ENCODE results near the gene DNASE1L1.

The DNASE1L1 gene

DNA sequence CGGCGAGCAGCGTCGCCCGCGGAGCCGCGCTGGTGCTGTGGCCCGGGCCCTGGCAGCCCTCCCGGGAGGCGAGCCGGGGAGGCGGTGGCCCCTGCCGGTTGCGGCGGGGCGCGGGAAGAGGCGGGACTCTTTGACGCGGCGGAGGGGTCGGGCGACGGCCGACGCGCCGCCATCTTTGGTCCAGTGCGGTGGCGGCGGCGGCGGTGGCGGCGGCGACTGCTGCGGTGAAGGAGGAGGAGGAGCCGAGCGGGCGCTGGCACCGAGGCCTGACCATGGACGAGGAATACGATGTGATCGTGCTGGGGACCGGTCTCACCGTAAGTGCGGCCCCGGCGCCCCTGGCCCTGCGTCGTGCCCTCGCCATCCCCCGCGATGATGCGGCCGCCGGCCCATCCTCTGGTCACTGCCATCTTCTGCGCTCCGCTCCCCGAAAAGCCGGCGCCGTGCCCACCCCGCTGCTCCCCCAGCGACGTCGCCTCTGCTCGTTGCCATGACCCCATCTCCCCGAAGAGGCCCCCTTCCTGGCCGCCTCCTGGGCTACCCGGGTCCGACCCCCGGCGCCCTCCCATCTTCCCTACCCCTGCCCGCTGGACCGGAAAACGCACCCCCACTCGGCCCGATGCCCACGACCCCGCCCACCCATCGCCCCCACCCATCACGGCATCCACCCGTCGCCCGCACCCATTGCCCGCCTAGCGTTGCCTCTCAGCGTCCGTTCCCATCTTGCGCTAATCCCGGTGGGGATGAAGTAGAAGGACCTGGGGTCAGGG lies 28.1 kb upstream of the DNASE1L1 start, which contains the start of gene GDI1:
GDI1 (plus strand) TSS at position 172 of the 770 bp plus-strand sequence; CDS start at position 273, 101 bp downstream.
- peak in 1 of 3 experiments; percentile 41 for DNase-seq (ENCODE audit: low read depth in 2 of 3, low spot score in 2 of 3)

DNA sequence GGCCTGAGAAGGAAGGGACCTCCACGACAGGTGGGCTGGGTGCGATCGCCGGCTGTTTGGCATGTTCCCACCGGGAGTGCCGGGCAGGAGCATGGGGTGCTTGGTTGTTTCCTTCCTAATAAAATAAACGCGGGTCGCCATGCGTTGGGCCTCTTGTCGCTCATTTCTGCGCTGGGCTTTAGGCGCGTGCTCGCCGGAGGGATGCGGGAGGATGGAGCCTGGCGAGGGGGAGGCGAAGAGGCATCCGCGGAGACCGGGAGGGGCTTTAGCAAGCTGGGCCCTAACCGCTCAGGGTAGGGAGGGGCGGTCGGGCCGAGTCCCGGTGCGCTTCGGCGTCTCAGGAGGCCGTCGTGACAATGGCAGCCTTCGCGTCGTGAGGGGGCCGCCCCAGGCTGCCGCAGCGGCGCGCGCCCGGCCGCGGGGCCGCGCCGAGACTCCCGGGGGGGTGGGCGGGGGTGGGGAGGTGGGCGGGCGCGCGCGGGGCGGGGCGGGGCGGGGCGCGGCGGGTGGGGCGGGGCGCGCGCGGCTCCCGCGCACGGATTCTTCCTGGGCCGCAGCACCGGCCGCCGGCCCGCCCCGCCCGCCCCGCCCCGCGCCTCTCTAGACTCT lies 27.4 kb upstream of the DNASE1L1 start:
- no peak for DNase-seq (ENCODE audit: low read depth in 2 of 3, low spot score in 2 of 3)

- no peak for DNase-seq (ENCODE audit: low read depth in 2 of 3, low spot score in 2 of 3)
Measured at GRCh38 chrX:154435171-154435733, 26.2 kb upstream of the DNASE1L1 start.

GRCh38 chrX:154434394-154435168 lies 25.5 kb upstream of the DNASE1L1 start:
- no peak for DNase-seq (ENCODE audit: low read depth in 2 of 3, low spot score in 2 of 3)

GRCh38 chrX:154433605-154434004 lies 24.6 kb upstream of the DNASE1L1 start:
- no peak for DNase-seq (ENCODE audit: low read depth in 2 of 3, low spot score in 2 of 3)

- no peak for DNase-seq (ENCODE audit: low read depth in 2 of 3, low spot score in 2 of 3)
Measured at GRCh38 chrX:154432210-154432609, 23.2 kb upstream of the DNASE1L1 start.

- no peak for DNase-seq (ENCODE audit: low read depth in 2 of 3, low spot score in 2 of 3)
Measured at GRCh38 chrX:154431341-154431740, 22.3 kb upstream of the DNASE1L1 start.

DNA sequence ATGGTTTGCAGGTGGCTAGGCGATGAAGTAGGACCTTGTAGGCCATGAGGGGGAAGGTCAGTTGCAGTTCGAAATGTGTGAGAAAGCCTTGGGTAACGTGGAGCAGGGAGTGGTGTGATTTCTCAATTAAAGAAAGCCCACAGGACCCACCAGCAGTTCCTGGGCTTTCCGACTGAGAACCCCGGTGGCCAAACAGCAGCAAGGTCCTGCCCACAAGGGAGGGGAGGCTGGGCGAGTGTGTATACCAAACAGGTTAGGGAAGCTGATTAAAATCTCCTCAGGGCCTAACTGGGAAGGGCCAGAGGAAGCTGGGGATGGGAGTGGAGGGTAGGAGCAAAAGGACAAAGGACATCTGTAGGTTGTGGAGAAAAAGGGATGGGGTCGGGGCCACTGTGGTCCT lies 21.9 kb upstream of the DNASE1L1 start:
- no peak for DNase-seq (ENCODE audit: low read depth in 2 of 3, low spot score in 2 of 3)

- DNase-seq (ENCODE audit: low read depth in 2 of 3, low spot score in 2 of 3) = no peak
Measured at GRCh38 chrX:154430479-154430878, 21.4 kb upstream of the DNASE1L1 start.

DNA sequence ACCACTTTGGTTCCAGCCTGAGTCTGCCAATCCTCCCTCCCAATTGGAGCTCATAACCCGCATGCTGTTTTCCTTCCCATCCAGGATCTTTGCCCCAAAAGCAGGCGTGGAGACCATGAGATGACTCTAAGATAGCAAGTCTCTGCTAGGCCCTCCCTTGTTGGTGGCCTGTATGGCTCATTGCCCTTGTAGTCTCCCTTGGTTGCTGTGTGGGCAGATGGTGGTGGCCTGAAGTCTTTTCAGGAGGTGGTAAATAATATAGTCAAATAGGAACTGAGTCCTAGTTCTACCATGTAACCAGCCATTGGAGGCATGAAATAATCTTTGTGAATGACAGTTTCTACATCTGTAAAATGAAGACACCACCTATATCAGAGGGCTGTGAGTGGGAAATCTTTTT lies 20.7 kb upstream of the DNASE1L1 start:
- DNase-seq (ENCODE audit: low read depth in 2 of 3, low spot score in 2 of 3) = no peak

DNA sequence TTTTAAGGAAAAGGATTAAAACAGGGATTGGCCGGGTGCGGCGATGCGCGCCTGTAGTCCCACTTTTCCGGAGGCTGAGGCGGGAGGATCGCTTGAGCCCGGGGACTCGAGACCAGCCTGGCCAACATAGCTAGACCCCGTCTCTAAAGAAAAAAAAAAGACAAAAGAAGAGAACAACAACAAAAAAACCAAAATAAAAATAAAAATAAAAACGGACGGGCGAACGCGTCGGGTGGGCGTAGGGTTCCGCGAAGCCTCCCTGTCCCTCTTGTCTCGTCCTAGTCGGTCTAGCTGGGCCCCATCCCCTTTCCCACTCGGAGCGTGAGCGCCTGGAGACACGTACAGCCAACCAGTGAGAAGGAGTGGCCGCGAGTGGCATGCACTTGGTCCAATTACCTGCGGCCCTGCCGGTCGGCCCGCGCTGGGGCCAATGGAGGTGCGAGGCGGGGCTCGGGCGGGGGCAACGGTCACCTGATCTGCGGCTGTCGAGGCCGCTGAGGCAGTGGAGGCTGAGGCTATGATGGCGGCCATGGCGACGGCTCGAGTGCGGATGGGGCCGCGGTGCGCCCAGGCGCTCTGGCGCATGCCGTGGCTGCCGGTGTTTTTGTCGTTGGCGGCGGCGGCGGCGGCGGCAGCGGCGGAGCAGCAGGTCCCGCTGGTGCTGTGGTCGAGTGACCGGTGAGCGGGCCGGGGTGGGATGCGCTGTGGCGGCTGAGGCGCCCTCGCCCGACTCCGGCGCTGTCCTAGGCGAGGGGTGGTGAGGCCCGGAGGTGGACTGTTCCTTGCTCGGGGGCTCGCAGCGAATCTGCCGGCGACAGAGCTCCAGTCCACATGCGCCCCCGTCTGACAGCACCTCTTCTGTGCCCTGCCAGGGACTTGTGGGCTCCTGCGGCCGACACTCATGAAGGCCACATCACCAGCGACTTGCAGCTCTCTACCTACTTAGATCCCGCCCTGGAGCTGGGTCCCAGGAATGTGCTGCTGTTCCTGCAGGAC lies 19.4 kb upstream of the DNASE1L1 start, which contains the start of gene ATP6AP1:
ATP6AP1 (plus strand) TSS at position 502 of the 996 bp plus-strand sequence; CDS start at position 518, 16 bp downstream.
- DNase-seq (ENCODE audit: low read depth in 2 of 3, low spot score in 2 of 3) = peak in 2 of 3 experiments; percentile 60 to 77

GRCh38 chrX:154426916-154427770 lies 18.1 kb upstream of the DNASE1L1 start:
- DNase-seq (ENCODE audit: low read depth in 2 of 3, low spot score in 2 of 3) = no peak

DNA sequence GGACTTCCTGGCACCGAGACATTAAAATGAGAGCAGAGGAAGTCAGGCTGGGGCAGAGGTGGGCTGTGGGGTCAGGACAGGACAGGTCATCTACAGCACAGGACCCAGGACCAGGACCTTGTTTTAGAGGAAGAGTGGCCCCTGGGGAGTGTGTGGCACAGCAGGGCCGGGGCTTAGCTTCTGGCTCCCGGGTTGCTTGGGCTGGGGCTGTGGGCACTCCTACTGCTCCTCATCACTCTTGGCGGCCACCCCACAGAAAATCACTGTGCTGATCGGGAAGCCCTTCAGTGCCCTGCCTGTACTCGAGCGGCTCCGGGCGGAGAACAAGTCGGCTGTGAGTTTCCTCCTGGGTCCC lies 11.3 kb upstream of the DNASE1L1 start:
- DNase-seq (ENCODE audit: low read depth in 2 of 3, low spot score in 2 of 3) = no peak

GRCh38 chrX:154419688-154420401 lies 10.8 kb upstream of the DNASE1L1 start:
- DNase-seq (ENCODE audit: low read depth in 2 of 3, low spot score in 2 of 3) = no peak

DNA sequence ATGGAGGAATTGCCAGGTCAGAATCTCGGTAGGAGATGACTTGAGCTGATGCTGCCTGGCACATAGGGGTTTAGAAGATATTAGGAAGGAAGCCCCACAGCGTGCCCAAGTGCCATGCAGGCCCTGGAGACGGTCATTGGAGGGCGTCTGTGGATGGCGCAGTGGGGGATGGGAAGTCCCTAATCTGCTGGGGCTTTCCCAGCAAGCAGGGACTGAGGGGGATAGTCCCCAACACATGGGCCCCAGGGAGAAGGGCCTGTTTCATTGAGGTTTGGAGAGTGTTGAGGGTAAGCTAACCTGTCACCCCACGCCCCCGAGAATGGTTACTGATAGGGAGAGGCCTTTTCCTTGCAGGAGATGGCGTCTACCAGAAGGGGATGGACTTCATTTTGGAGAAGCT lies 10.1 kb upstream of the DNASE1L1 start:
- DNase-seq (ENCODE audit: low read depth in 2 of 3, low spot score in 2 of 3) = no peak

DNA sequence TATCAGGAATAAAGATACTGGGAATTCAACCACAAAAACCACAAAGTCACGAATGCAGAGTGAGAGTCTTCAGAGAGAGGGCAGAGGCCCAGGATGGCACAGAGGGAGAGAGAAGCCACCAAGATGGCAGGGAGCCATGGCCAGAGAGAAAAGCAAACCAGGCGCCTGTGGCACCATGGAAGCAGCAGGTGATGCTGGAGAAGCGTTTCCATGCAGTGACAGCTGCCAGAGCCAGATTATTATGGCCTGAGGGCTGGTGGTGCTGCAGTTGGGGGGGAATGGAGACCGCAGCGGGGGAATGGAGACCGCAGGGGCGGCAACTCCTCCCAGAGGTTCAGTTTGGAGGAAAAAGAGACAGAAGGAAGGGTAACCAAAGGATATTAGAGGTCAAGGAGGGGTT lies 8.1 kb upstream of the DNASE1L1 start:
- DNase-seq (ENCODE audit: low read depth in 2 of 3, low spot score in 2 of 3) = no peak

DNA sequence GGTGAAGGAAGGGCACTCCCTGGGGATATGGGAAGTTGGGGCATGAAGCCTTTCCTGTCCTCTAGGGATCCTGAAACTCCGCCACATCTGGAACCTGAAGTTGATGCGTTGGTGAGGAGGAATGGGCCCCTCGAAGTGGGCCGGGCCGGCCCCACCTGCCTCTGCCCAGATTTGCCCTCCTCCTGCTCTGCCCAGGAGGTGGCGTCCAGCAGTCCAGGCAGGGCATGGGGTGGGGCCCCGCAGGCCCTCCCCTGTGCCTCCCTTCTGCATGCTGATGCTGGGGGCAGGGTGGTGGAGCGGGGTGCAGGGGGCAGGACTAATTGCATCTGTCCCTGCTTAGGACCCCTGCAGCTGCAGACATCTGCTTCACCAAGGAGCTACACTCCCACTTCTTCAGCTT lies 4.1 kb upstream of the DNASE1L1 start:
- DNase-seq (ENCODE audit: low read depth in 2 of 3, low spot score in 2 of 3) = no peak

DNA sequence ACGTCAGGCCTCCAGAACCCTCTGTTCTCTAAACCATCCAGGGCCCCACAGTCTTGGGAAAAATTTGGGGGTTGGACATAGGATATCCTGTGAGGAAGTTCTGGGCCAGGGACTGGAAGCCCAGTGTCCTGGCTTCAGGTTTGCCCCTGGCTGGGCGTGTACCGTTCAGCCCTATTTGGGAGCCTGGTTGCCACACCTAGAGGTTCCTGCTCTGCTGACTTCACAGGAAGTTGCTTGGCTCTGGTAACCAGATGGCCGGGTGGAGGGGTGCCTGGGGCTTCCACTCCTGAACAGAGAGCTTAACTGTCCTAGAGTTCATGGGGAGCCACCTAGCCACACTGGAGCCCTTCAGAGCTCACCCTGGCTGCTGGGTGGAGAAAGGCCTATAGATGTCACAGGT lies 3.4 kb upstream of the DNASE1L1 start:
- DNase-seq (ENCODE audit: low read depth in 2 of 3, low spot score in 2 of 3) = no peak

DNA sequence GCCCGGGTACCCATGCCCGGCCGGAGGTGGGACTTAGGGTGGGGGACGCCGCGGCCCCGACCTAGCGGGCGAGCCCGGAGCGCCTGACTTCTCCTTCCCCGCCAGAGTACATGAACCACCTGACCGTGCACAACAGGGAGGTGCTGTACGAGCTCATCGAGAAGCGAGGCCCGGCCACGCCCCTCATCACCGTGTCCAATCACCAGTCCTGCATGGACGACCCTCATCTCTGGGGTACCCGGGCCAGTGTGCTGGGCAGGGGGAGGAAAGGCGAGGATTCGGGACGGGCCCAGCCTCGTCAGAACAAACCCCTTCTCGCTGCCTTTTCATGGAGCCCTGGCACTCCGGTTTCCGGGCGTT lies 2.9 kb upstream of the DNASE1L1 start:
- no peak for DNase-seq (ENCODE audit: low read depth in 2 of 3, low spot score in 2 of 3)
